Bronchial epithelial cell (primary cell): ENCODE results near the gene ZNFX1. TPM values are rescaled to one million over a fixed set of nuclear protein-coding genes. Genes with fewer than 3 reads are reported as not detected.
"Not testable (repeated sequence)": the region's sequence is repeated elsewhere in the genome, so short reads cannot be mapped to it uniquely, and the experiment has no call there.

ENCODE experiments used
- DNase-seq: peaks from one replicate; pipeline ENCODE4 v3.0.0-alpha.2; 2010; ENCODE audit warnings: low read depth
- FAIRE-seq: peaks from 2 replicates; lab custom pipeline; 2011; peaks lifted over from hg19 to GRCh38; lab: Jason Lieb, UNC
- H3K27me3 ChIP-seq: 2 replicates; pipeline ENCODE4 v1.5.1; 2011; ENCODE audit warnings: low read length; ENCODE audit not compliant: control insufficient read depth, insufficient read depth
- H3K36me3 ChIP-seq: 2 replicates; pipeline ENCODE4 v1.5.1; 2011; ENCODE audit warnings: low read length; ENCODE audit not compliant: control insufficient read depth, insufficient read depth
- H3K4me3 ChIP-seq: 2 replicates; pipeline ENCODE4 v1.5.1; 2011; ENCODE audit warnings: mild to moderate bottlenecking, low read depth, low read length, control low read depth
- total RNA-seq: library from RNA; depleted of rRNA; stranded (reverse); fragments of >200 nt; gene quantifications from 2 replicates; pipeline ENCODE4 v1.2.1, GENCODE V29; 2014
- TF ChIP-seq, protein P1 (sequence below): IDR thresholded peaks from 2 replicates; pipeline ENCODE4 v1.5.1; 2011; ENCODE audit warnings: mild to moderate bottlenecking, moderate library complexity, low read length, control low read depth, inconsistent platforms; ENCODE audit not compliant: insufficient read depth, severe bottlenecking

Gene ZNFX1
- total RNA-seq, 1 donor from 2014 or later, result 12.4 TPM

GRCh38 chr20:49319208-49319809 is 41.5 kb upstream of the ZNFX1 start:
- no peak for DNase-seq
- no peak for FAIRE-seq
- H3K36me3 ChIP-seq, result no peaks in the 10 kb centered on the region
- TF ChIP-seq, protein P1, sequence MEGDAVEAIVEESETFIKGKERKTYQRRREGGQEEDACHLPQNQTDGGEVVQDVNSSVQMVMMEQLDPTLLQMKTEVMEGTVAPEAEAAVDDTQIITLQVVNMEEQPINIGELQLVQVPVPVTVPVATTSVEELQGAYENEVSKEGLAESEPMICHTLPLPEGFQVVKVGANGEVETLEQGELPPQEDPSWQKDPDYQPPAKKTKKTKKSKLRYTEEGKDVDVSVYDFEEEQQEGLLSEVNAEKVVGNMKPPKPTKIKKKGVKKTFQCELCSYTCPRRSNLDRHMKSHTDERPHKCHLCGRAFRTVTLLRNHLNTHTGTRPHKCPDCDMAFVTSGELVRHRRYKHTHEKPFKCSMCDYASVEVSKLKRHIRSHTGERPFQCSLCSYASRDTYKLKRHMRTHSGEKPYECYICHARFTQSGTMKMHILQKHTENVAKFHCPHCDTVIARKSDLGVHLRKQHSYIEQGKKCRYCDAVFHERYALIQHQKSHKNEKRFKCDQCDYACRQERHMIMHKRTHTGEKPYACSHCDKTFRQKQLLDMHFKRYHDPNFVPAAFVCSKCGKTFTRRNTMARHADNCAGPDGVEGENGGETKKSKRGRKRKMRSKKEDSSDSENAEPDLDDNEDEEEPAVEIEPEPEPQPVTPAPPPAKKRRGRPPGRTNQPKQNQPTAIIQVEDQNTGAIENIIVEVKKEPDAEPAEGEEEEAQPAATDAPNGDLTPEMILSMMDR, result no peak
- peaks cover 20% of the 10 kb centered on the region for H3K27me3 ChIP-seq
- no peak overlapping the region for H3K4me3 ChIP-seq

DNA sequence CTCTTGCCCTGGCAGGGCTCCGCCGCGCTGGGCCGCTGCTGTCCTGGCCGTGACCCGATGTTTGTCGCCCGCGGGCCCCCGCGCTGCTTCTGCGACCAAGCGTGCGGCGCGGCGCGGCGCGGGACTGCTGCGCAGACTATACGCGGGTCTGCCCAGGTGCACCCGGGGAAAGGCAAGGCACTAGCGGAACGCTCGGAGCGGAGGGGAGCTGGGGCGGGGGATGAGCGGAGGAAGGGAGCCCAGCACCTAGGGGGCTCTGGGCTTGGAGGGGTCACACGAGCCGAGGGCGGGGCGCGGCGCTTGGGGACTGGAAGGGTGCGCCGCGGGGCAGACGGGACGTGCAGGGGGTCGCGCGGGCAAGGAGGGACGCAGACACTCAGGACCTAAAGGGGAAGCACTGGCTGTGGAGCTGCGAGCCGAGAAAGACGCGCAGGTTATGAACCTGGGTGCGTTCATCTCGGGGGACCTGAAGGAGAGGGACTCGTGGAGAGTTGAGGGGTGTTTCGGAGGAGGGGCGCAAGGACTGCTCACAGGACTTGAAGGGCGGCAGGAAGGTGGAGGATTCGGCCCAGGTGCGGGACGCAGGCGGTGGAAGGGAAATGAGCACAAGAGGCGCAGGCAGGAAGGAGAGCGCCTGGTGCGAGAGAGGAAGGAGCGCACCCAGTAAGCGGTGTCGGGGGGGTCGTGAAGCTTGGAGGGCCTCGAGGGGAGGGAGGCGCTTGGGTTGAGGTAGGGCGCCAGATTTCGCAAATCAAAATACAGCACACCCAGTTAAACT is 40.8 kb upstream of the ZNFX1 start:
- TF ChIP-seq, protein P1, result no peak
- no peak for FAIRE-seq
- peaks cover 20% of the 10 kb centered on the region for H3K27me3 ChIP-seq
- peak overlapping the region; percentile 1 for H3K4me3 ChIP-seq
- no peak for DNase-seq
- H3K36me3 ChIP-seq, result no peaks in the 10 kb centered on the region

DNA sequence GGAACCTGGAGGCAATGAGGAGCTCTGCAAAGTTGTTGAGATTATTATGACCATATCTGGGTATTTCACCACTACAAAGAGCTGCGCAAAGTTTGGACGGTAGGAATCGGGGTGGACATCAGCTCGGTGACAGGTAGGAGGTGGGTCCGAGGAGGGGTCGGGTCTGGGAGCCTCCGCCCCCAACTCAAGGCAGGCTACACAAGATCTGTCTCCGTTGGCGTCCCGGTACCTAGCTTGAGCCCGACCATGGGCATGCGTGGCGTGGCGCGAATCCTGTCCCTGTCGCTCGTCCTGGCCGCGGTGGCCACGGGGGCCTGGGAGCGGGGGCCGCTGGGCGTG is 40.2 kb upstream of the ZNFX1 start:
- no peak for FAIRE-seq

GRCh38 chr20:49316704-49317103 is 38.8 kb upstream of the ZNFX1 start:
- H3K36me3 ChIP-seq, result no peaks in the 10 kb centered on the region
- TF ChIP-seq, protein P1, result no peak
- DNase-seq (no peak), FAIRE-seq (no peak)
- peaks cover 20% of the 10 kb centered on the region for H3K27me3 ChIP-seq
- H3K4me3 ChIP-seq, result no peak overlapping the region

More for the DNA sequence above, 40.2 kb upstream of the ZNFX1 start:
- TF ChIP-seq, protein P1, result no peak
- H3K36me3 ChIP-seq, result no peaks in the 10 kb centered on the region
- peaks cover 20% of the 10 kb centered on the region for H3K27me3 ChIP-seq
- no peak overlapping the region for H3K4me3 ChIP-seq
- DNase-seq, result no peak

DNA sequence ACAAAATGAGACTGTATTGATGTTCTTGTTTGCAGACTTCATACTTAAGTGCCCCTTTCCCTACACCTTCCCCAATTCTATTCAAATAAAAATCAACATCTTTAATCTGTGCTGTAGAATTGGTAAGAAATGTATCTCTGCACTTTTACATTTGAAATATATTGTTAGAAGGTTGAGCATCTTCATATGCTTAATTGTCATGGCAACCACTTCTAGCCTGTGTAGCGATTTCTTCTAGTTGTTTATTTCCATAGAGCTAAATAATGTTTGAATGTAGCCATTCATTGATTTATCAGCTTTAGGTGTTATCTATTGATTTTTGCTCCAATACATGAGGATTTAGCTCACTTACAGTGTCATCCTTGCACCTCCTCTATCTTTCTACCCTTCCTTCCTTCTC is 37.7 kb upstream of the ZNFX1 start:
- DNase-seq (no peak), FAIRE-seq (no peak)
- TF ChIP-seq, protein P1, result no peak
- H3K4me3 ChIP-seq, result no peak overlapping the region
- H3K36me3 ChIP-seq, result no peaks in the 10 kb centered on the region
- peaks cover 18% of the 10 kb centered on the region for H3K27me3 ChIP-seq

GRCh38 chr20:49314052-49314451 is 36.2 kb upstream of the ZNFX1 start:
- DNase-seq, FAIRE-seq, H3K36me3 ChIP-seq, H3K4me3 ChIP-seq: not testable (repeated sequence)
- peaks cover 12% of the 10 kb centered on the region for H3K27me3 ChIP-seq
